ENCODE data around the gene BIVM. TPM values are rescaled to one million over a fixed set of nuclear protein-coding genes. Genes with fewer than 3 reads are reported as not detected.

Gene BIVM
- polyA plus RNA-seq, 2 of the 4 experiments (the other 2 are of a cell fraction), result 7.4 to 14.7 TPM

DNA sequence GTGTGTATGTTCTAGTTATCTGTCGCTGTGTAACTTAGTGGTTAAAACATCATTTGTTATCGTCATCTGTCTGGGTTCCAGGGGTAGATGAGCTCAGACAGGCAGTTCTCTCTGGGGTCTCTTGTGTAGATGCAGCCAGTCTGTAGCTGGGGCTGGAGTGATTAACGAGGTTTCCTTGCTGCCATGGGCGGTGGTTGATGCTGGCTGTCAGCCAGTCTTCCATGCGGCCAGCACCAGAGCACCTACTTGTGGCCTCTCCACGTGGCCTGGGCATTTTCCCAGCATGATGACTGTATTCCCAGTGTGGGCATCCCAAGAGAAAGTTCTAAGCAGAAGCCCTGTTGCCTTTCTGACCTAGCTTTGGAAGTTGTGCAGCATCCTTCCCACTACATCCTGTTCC, 57.6 kb downstream of the BIVM start:
- Histone ChIP-seq H3K4me2 (no peak overlapping the region), H3K27ac (no peak overlapping the region), H3K4me3 (no peak overlapping the region), H3K9me3 (no peaks in the 10 kb centered on the region), H3K4me1 (no peaks in the 10 kb centered on the region)
- DNase-seq (ENCODE audit: low read depth in 1 of 2, low spot score in 1 of 2), result no peak
- WGBS (ENCODE audit: missing lambda C conversion rate), result 69% methylated on average over 6 of the region's 6 CpGs
- ATAC-seq, result no peak
- no peak for FAIRE-seq
- CTCF ChIA-PET, result interaction anchor here (1.1 to 2.2 kb wide), 2 partner anchors 14 to 281 kb away, joined by 4 to 8 read pairs; no protein-coding TSS in a partner anchor
- POLR2A ChIA-PET, result no interaction called here
- TF ChIP-seq RNF2 (IDR thresholded peaks at IDR 0.05; ENCODE audit: borderline replicate concordance, low read depth), result no peak
- no peak for TF ChIP-seq HOXB5 (CRISPR knock-in tag; IDR thresholded peaks at IDR 0.05)
- TF ChIP-seq SMC3 (IDR thresholded peaks at IDR 0.05), result no peak
- no peak for TF ChIP-seq BHLHE40 (IDR thresholded peaks at IDR 0.05; ENCODE audit: low read depth, low read length)
- TF ChIP-seq ESRRA (IDR thresholded peaks at IDR 0.05; ENCODE audit: borderline replicate concordance, low read length), result no peak
- no peak for TF ChIP-seq ZNF302 (CRISPR knock-in tag; IDR thresholded peaks at IDR 0.05)
- TF ChIP-seq HEYL (CRISPR knock-in tag; IDR thresholded peaks at IDR 0.05), result no peak
- no peak for TF ChIP-seq E2F6 (IDR thresholded peaks at IDR 0.05; ENCODE audit: borderline replicate concordance, low read depth)
- no peak for TF ChIP-seq RAD21 (conservative IDR thresholded peaks at IDR 0.05 in 1 of 2, IDR thresholded peaks at IDR 0.05 in 1 of 2)
- no peak for TF ChIP-seq CBX8 (IDR thresholded peaks at IDR 0.05)
- no peak for TF ChIP-seq POLR2AphosphoS2 (conservative IDR thresholded peaks at IDR 0.05; ENCODE audit: low read length)
- no peak for TF ChIP-seq GATA3 (IDR thresholded peaks at IDR 0.05; ENCODE audit: borderline replicate concordance)
- no peak for TF ChIP-seq EP300 (IDR thresholded peaks at IDR 0.05)
- TF ChIP-seq TP53 (CRISPR knock-in tag; IDR thresholded peaks at IDR 0.05), result no peak
- no peak for TF ChIP-seq EHF (CRISPR knock-in tag; IDR thresholded peaks at IDR 0.05)
- TF ChIP-seq CBX2 (IDR thresholded peaks at IDR 0.05; ENCODE audit: borderline replicate concordance, low read depth), result no peak
- no peak for TF ChIP-seq EHMT2 (IDR thresholded peaks at IDR 0.05; ENCODE audit: low read depth)

DNA sequence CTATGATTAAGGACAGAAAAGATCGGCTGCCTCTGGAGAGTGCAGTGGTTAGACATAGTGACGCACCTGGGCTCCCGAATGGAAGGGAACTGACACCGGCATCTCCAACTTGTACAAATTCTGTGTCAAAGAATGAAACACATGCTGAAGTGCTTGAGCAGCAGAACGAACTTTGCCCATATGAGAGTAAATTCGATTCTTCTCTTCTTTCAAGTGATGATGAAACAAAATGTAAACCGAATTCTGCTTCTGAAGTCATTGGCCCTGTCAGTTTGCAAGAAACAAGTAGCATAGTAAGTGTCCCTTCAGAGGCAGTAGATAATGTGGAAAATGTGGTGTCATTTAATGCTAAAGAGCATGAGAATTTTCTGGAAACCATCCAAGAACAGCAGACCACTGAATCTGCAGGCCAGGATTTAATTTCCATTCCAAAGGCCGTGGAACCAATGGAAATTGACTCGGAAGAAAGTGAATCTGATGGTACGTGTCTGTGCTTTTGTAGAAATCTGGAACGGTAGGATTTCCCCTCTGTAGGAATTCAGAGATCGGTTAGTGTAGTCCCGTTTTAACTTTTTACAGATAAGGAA, 63.8 kb downstream of the BIVM start:
- Histone ChIP-seq H3K4me2 (no peak overlapping the region), H3K4me1 (no peaks in the 10 kb centered on the region), H3K4me3 (no peak overlapping the region), H3K27ac (no peak overlapping the region), H3K9me3 (0 out of 3 replicates have a peak, but pooled peaks cover 2% of the 10 kb centered on the region)
- CTCF ChIA-PET, result no interaction called here
- TF ChIP-seq PHF8 (IDR thresholded peaks at IDR 0.05; ENCODE audit: borderline replicate concordance, low read depth), result no peak
- TF ChIP-seq GATA3 (IDR thresholded peaks at IDR 0.05; ENCODE audit: borderline replicate concordance), result no peak
- TF ChIP-seq HDAC2 (IDR thresholded peaks at IDR 0.05), result no peak
- TF ChIP-seq EHF (CRISPR knock-in tag; IDR thresholded peaks at IDR 0.05), result no peak
- no peak for TF ChIP-seq KDM5A (IDR thresholded peaks at IDR 0.05)
- no peak for TF ChIP-seq CEBPB (IDR thresholded peaks at IDR 0.05)
- TF ChIP-seq NR3C1 (IDR thresholded peaks at IDR 0.05), result no peak
- TF ChIP-seq MAZ (IDR thresholded peaks at IDR 0.05; ENCODE audit: borderline replicate concordance, low read depth, low read length), result no peak
- TF ChIP-seq SREBF2 (IDR thresholded peaks at IDR 0.05), result no peak
- no peak for TF ChIP-seq POLR2AphosphoS2 (conservative IDR thresholded peaks at IDR 0.05; ENCODE audit: low read length)
- TF ChIP-seq, protein P1, sequence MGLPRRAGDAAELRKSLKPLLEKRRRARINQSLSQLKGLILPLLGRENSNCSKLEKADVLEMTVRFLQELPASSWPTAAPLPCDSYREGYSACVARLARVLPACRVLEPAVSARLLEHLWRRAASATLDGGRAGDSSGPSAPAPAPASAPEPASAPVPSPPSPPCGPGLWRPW (IDR thresholded peaks at IDR 0.05), result no peak
- no peak for TF ChIP-seq EHMT2 (IDR thresholded peaks at IDR 0.05; ENCODE audit: low read depth)
- TF ChIP-seq ZSCAN20 (CRISPR knock-in tag; IDR thresholded peaks at IDR 0.05), result no peak
- TF ChIP-seq HOXB13 (CRISPR knock-in tag; IDR thresholded peaks at IDR 0.05; ENCODE audit: low read depth), result no peak
- POLR2A ChIA-PET, result no interaction called here
- ATAC-seq (no peak), DNase-seq (ENCODE audit: low read depth in 1 of 2, low spot score in 1 of 2) (no peak), FAIRE-seq (no peak)
- 91% methylated on average over 13 of the region's 13 CpGs for WGBS (ENCODE audit: missing lambda C conversion rate)

Data from A549 (cell line).